Measurements from ENCODE around the gene FGFR3.

FGFR3 gene

GRCh38 chr4:1792832-1793495 lies at the start of gene FGFR3:
Gene FGFR3 (plus strand): TSS chr4:1793293. CDS start chr4:1793935, 642 bp downstream.
- DNase-seq = no peak

- DNase-seq = no peak
These were observed 49.5 kb upstream of the FGFR3 start for GRCh38 chr4:1743551-1743950.

- DNase-seq = no peak
These were observed 49.1 kb upstream of the FGFR3 start for GRCh38 chr4:1743975-1744374.

- no peak for DNase-seq
These were observed 48.5 kb upstream of the FGFR3 start for GRCh38 chr4:1744552-1744951.

- DNase-seq = no peak
These were observed 47.9 kb upstream of the FGFR3 start for GRCh38 chr4:1745165-1745564.

GRCh38 chr4:1745697-1746096 lies 47.4 kb upstream of the FGFR3 start:
- DNase-seq = no peak

- peak; percentile 30 for DNase-seq
These were observed 46.8 kb upstream of the FGFR3 start for GRCh38 chr4:1746265-1746691.

- DNase-seq = no peak
These were observed 46.0 kb upstream of the FGFR3 start for GRCh38 chr4:1746919-1747602.

GRCh38 chr4:1747603-1747967 lies 45.5 kb upstream of the FGFR3 start:
- no peak for DNase-seq

- DNase-seq = peak; percentile 57
These were observed 44.6 kb upstream of the FGFR3 start for GRCh38 chr4:1748465-1748995.

GRCh38 chr4:1749370-1749769 lies 43.7 kb upstream of the FGFR3 start:
- no peak for DNase-seq

- no peak for DNase-seq
These were observed 43.3 kb upstream of the FGFR3 start for GRCh38 chr4:1749826-1750225.

GRCh38 chr4:1750381-1751154 lies 42.5 kb upstream of the FGFR3 start:
- DNase-seq = no peak

GRCh38 chr4:1751155-1751918 lies 41.8 kb upstream of the FGFR3 start:
- no peak for DNase-seq

GRCh38 chr4:1751919-1752283 lies 41.2 kb upstream of the FGFR3 start:
- no peak for DNase-seq

GRCh38 chr4:1752284-1753041 lies 40.6 kb upstream of the FGFR3 start:
- DNase-seq = no peak

- no peak for DNase-seq
These were observed 39.8 kb upstream of the FGFR3 start for GRCh38 chr4:1753294-1753696.

GRCh38 chr4:1753697-1754311 lies 39.3 kb upstream of the FGFR3 start:
- DNase-seq = no peak

- DNase-seq = no peak
These were observed 38.8 kb upstream of the FGFR3 start for GRCh38 chr4:1754336-1754735.

- no peak for DNase-seq
These were observed 37.8 kb upstream of the FGFR3 start for GRCh38 chr4:1755297-1755696.

GRCh38 chr4:1756079-1756478 lies 37.0 kb upstream of the FGFR3 start:
- no peak for DNase-seq

All from NCI-H1694 treated with DMSO at 0.1 percent for 48 hours (cell line).